Ishikawa (cell line): ENCODE measurements around the gene PRCP.

ENCODE experiments used
- CEBPB ChIP-seq: IDR thresholded peaks from 2 replicates; pipeline ENCODE4 v1.6.1; 2012
- CREB1 ChIP-seq: IDR thresholded peaks from 2 replicates; pipeline ENCODE4 v1.6.1; 2012; ENCODE audit warnings: low read depth
- EGR1 ChIP-seq: IDR thresholded peaks from 2 replicates; pipeline ENCODE4 v1.6.1; 2012
- EP300 ChIP-seq: IDR thresholded peaks from 2 replicates; pipeline ENCODE4 v1.6.1; 2012; ENCODE audit warnings: borderline replicate concordance
- FOXM1 ChIP-seq: IDR thresholded peaks from 2 replicates; pipeline ENCODE4 v1.6.1; 2012; ENCODE audit warnings: low read depth, borderline replicate concordance
- MAX ChIP-seq: IDR thresholded peaks from 2 replicates; pipeline ENCODE4 v1.6.1; 2012
- NFIC ChIP-seq: IDR thresholded peaks from 2 replicates; pipeline ENCODE4 v1.6.1; 2012
- RAD21 ChIP-seq: IDR thresholded peaks from 2 replicates; pipeline ENCODE4 v1.6.1; 2012; ENCODE audit warnings: low read depth
- REST ChIP-seq: IDR thresholded peaks from 2 replicates; pipeline ENCODE4 v1.6.1; 2012; ENCODE audit warnings: low read depth, mild to moderate bottlenecking
- TAF1 ChIP-seq: IDR thresholded peaks from 2 replicates; pipeline ENCODE4 v1.6.1; 2012; ENCODE audit warnings: low read depth, mild to moderate bottlenecking
- TCF12 ChIP-seq: IDR thresholded peaks from 2 replicates; pipeline ENCODE4 v1.6.1; 2012; ENCODE audit warnings: low read depth
- TEAD4 ChIP-seq: IDR thresholded peaks from 2 replicates; pipeline ENCODE4 v1.6.1; 2012
- YY1 ChIP-seq: IDR thresholded peaks from 2 replicates; pipeline ENCODE4 v1.6.1; 2012; ENCODE audit warnings: low read depth
- ZBTB7A ChIP-seq: IDR thresholded peaks from 2 replicates; pipeline ENCODE4 v1.6.1; 2012; ENCODE audit warnings: low read depth
- TF ChIP-seq, protein P1 (sequence below): IDR thresholded peaks from 2 replicates; pipeline ENCODE4 v1.6.1; 2012

The PRCP gene

GRCh38 chr11:82810738-82811137 lies 89.5 kb downstream of the PRCP start:
- TF ChIP-seq REST (no peak), EGR1 (no peak)

- TF ChIP-seq TAF1 (no peak), EGR1 (no peak), FOXM1 (no peak), TCF12 (no peak), EP300 (no peak), TEAD4 (no peak)
These were observed 89.9 kb downstream of the PRCP start for GRCh38 chr11:82810326-82810725.

DNA sequence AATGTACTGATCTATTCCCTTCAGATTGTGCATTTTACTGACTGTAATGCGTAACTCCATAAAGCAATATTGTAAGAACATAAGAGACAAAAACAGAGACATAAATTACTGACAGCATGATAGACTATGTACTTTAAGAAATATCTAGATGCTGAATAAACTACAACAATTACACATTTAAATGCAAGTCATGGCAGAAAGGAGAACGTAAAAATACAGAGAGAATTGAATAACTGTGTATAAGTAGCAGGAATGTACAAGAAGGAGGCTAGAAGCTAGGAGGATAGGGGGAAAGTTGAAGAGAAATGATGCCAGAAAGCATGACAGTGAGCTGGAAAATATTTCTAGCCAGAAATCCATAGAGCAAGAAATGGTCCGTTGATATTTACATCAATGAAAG lies 92.6 kb downstream of the PRCP start:
- TF ChIP-seq EP300 (no peak), EGR1 (no peak), TEAD4 (no peak), RAD21 (no peak), REST (no peak), YY1 (no peak), NFIC (no peak), TAF1 (no peak), ZBTB7A (no peak), CEBPB (no peak), TCF12 (no peak), CREB1 (no peak), FOXM1 (no peak), MAX (no peak)
- TF ChIP-seq, protein P1, sequence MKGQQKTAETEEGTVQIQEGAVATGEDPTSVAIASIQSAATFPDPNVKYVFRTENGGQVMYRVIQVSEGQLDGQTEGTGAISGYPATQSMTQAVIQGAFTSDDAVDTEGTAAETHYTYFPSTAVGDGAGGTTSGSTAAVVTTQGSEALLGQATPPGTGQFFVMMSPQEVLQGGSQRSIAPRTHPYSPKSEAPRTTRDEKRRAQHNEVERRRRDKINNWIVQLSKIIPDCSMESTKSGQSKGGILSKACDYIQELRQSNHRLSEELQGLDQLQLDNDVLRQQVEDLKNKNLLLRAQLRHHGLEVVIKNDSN = no peak

GRCh38 chr11:82802710-82803109 lies 97.5 kb downstream of the PRCP start:
- TF ChIP-seq FOXM1 = no peak
- TF ChIP-seq REST = no peak
- no peak for TF ChIP-seq TEAD4
- TF ChIP-seq YY1 = no peak
- no peak for TF ChIP-seq TAF1
- TF ChIP-seq TCF12 = no peak
- TF ChIP-seq CEBPB = no peak
- no peak for TF ChIP-seq NFIC
- TF ChIP-seq ZBTB7A = no peak
- no peak for TF ChIP-seq RAD21
- TF ChIP-seq CREB1 = no peak
- TF ChIP-seq EP300 = no peak
- TF ChIP-seq EGR1 = no peak
- TF ChIP-seq, protein P1 = no peak
- TF ChIP-seq MAX = no peak
